HG02610 (cell line): ENCODE measurements around the gene DENND2C.

Experiments
- ATAC-seq: cut with Tn5 transposase; IDR thresholded peaks from one replicate; pipeline ENCODE4 v1.9.1; 2021; ENCODE audit warnings: mild to moderate bottlenecking, moderate library complexity; ENCODE audit not compliant: unreplicated experiment

The DENND2C gene

DNA sequence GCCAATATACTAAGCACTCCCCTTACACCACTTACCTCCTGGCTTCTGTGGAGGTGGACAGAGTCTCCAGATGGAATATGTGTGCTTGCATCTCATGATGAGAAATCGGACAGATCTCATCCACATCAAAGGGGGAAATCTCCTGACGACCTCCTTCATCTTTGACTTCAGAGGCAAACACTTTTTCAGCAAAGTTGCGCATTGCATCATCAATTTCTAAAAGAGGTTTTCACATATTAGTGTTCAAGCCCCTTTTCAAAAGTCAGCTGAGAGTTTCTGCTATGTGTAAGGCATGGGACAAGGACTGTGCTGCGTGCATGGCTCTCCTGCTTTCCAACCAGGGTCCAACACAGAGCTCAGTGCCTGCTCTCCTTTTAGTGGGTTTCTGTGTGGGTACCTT, 18.7 kb upstream of the DENND2C start:
- no peak for ATAC-seq

DNA sequence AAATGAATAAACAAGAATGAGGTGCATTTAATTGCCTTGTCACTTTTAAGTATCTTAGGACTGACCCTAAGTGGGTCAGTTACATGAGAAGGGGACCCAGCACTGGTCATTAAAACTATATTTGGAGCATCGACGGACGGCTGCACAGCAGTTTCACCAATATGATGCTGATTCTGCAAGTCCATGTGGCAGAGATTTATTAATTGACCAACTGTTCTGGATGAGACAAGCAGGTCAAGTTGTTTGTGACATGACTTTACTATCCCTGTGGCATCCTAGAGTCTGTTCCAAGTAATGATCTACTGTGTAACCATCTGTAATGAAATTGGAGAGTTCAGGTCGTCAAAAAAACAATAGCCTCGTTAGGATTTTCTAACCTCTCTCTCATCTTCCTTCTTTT, 16.0 kb upstream of the DENND2C start:
- no peak for ATAC-seq

- ATAC-seq, result no peak
Measured at GRCh38 chr1:114677691-114678090, 7.8 kb upstream of the DENND2C start.

GRCh38 chr1:114676115-114676514, 6.3 kb upstream of the DENND2C start:
- no peak for ATAC-seq

- no peak for ATAC-seq
Measured at GRCh38 chr1:114671939-114672275, 2.1 kb upstream of the DENND2C start.

- ATAC-seq, result no peak
Measured at GRCh38 chr1:114671011-114671938, 1.4 kb upstream of the DENND2C start.

- peak; percentile 99 for ATAC-seq
Measured at GRCh38 chr1:114670083-114671010, 498 bp upstream of the DENND2C start.

GRCh38 chr1:114668784-114669561, 876 bp downstream of the DENND2C start:
- no peak for ATAC-seq

DNA sequence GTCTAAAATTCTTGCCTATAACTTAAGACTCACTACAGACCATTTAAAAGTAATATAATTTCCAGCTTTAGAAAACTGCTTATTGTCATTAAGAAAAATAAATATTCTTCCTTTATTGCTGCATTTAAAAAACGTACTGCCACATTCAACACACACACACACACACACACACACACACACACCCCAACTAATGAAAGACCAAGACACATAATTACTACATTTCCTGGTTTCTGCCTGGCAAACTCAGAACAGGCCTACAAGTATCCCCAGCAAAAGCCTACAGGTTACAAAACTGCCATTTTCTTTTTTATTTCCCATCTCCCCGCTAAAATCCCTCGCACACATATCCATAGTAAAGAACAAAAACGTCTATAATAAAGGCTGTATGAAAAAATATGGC, 1.5 kb downstream of the DENND2C start:
- ATAC-seq, result no peak

DNA sequence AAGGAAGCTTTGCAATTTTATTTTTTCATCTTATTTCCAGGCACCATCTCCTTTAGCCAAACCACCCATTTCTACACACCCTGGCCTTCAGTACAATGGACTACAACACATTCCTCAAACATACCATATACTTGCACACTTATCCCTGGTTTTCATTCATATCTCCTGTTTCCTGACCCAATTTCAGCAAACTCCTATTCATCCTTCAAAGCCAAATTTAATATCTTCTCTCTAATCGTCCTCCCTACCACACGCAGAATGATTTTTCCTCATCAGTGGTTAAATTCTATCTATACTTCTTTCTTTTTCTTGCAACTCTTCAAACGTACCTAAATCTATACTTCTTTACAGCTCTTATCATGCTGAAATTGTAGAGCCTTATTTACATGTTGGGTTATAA, 2.9 kb downstream of the DENND2C start:
- ATAC-seq, result no peak

GRCh38 chr1:114660238-114660637, 9.6 kb downstream of the DENND2C start:
- ATAC-seq, result no peak

- no peak for ATAC-seq
Measured at GRCh38 chr1:114651893-114652292, 18.0 kb downstream of the DENND2C start.

- ATAC-seq, result no peak
Measured at GRCh38 chr1:114648503-114648902, 21.3 kb downstream of the DENND2C start.

GRCh38 chr1:114641377-114641776, 28.5 kb downstream of the DENND2C start:
- no peak for ATAC-seq

GRCh38 chr1:114638910-114639309, 30.9 kb downstream of the DENND2C start:
- no peak for ATAC-seq

DNA sequence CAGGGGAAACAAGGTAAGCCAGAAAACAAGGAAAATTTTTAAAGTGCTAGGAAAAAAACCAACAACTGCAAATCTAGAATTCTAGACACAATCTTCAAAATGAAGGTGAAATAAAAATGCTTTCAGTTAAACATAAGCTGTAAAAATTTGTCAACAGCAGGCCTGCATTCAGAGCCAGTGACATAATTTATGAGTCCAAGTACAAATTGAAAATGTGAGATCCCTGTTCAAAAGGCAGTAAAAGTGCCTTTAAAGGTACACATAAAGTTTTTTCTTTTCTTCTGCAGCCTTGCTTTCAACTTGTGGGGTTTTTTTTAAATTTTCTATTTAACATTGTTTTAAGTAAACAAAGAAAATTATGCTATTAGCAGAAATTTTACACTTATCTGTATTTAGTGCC, 37.4 kb downstream of the DENND2C start:
- ATAC-seq, result no peak

- ATAC-seq, result no peak
Measured at GRCh38 chr1:114627107-114627506, 42.7 kb downstream of the DENND2C start.

DNA sequence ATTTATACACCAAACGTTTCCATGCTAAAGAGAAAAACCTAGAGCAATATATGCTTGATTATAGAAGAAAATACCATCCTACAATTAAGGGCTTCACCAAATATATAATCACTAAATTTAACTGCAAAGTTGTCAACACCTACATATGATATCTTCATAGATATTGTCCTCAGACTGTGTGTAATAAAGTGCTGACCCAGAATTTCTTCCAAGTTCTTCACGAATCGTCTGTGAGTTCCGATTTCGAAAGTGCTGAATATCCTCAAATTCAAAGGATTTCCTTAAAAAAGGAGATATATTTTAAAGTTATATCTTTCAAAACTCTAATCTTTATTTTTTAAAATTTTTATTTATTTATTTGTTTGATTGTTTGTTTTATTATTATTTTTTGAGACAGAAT, 46.5 kb downstream of the DENND2C start:
- ATAC-seq, result no peak

DNA sequence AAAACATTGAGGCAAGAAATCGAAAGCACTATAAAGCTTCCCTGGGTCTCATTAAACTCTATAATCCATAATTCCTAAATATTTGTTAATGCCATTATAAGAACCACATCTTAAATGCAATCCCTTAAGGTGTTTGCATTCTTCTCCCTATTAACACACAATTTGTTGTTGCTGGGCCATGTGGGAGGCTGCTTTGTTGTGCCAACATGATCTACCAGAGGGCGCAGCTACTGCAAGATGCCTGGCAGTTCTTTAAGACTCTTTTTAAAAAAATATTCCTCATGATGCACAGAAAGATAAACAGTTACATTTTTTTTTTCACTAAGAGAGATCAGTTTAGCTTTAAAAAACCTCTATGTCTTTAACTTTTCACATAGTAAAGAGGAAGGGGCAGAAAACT, 49.4 kb downstream of the DENND2C start:
- ATAC-seq, result no peak

GRCh38 chr1:114618606-114619005, 51.2 kb downstream of the DENND2C start:
- ATAC-seq, result no peak
